Activated T-cell treated with anti-CD3 and anti-CD28 coated beads, Interleukin-2, amount 50 U/mL, for 24 hours (primary cell): ENCODE data around the gene INSYN1.

Source experiments
- DNase-seq: peaks from one replicate; pipeline ENCODE4 v3.0.0-alpha.2; 2020
- H3K27ac Mint-ChIP-seq: 2 replicates; pipeline ENCODE4 v1.8.0; 2020; ENCODE audit warnings: mild to moderate bottlenecking, mixed read lengths
- H3K27me3 Mint-ChIP-seq: 2 replicates; pipeline ENCODE4 v1.8.0; 2020; ENCODE audit warnings: mixed read lengths
- H3K36me3 Mint-ChIP-seq: 2 replicates; pipeline ENCODE4 v1.8.0; 2020; ENCODE audit warnings: low read depth, mixed read lengths
- H3K4me1 Mint-ChIP-seq: 2 replicates; pipeline ENCODE4 v1.8.0; 2020; ENCODE audit warnings: low read depth, mixed read lengths
- H3K4me3 Mint-ChIP-seq: 2 replicates; pipeline ENCODE4 v1.8.0; 2020; ENCODE audit warnings: mild to moderate bottlenecking, moderate library complexity, mixed read lengths
- H3K9me3 Mint-ChIP-seq: 2 replicates; pipeline ENCODE4 v1.8.0; 2020; ENCODE audit warnings: mixed read lengths

Gene INSYN1

GRCh38 chr15:73685981-73686380 lies 67.2 kb downstream of the INSYN1 start:
- H3K4me1 Mint-ChIP-seq, result peaks cover 33% of the 10 kb centered on the region
- no peak for DNase-seq
- H3K4me3 Mint-ChIP-seq, result no peak overlapping the region
- H3K36me3 Mint-ChIP-seq, result no peaks in the 10 kb centered on the region
- no peak overlapping the region for H3K27ac Mint-ChIP-seq
- H3K9me3 Mint-ChIP-seq, result no peaks in the 10 kb centered on the region
- H3K27me3 Mint-ChIP-seq, result peaks cover 72% of the 10 kb centered on the region
